GM21423 (cell line): ENCODE results near the gene ZNF107.
A peak's percentile ranks its signal among the peaks of the same experiment; 100 is the strongest.

ENCODE experiments used
- ATAC-seq: cut with Tn5 transposase; IDR thresholded peaks from one replicate; pipeline ENCODE4 v1.9.1; 2021; ENCODE audit warnings: mild to moderate bottlenecking, moderate library complexity; ENCODE audit not compliant: unreplicated experiment

Gene ZNF107

DNA sequence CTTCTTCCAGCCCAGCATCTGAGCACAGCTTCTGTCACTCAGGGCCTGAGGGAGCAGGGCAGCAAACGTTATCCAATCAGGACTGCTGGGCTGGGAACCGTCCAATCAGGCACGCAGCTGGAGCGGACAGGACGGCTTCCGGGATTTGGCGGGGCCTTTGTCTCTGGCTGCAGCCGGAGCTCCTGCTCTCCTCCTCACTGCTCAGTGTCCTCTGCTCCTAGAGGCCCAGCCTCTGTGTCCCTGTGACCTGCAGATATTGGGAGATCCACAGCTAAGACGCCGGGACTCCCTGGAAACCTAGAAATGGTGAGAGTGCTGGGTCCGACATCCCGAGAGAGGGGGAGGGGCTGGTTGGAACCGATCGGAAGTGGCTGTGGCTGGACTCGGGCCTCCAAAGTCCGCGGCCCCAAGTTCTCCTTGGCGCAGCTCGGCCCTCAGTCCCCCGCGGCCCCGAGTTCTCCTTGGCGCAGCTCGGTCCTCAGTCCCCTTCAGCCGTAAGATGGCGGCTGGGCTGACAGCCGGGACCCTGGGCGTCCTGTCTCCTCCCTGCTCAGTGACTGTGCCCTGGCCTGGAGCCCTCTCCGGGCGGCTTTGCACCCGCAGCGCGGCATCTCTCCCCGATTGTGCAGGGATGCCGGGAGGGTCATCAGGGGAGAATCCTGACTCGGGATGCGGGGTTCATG, at the start of gene ZNF107:
TSS of gene ZNF107 (plus strand) at position 154 of the 683 bp plus-strand sequence. CDS start at position 304, 150 bp downstream.
- ATAC-seq, result peak; percentile 96

- no peak for ATAC-seq
These were observed 47.0 kb upstream of the ZNF107 start for GRCh38 chr7:64618785-64619456.

- no peak for ATAC-seq
These were observed 46.2 kb upstream of the ZNF107 start for GRCh38 chr7:64619705-64620104.

DNA sequence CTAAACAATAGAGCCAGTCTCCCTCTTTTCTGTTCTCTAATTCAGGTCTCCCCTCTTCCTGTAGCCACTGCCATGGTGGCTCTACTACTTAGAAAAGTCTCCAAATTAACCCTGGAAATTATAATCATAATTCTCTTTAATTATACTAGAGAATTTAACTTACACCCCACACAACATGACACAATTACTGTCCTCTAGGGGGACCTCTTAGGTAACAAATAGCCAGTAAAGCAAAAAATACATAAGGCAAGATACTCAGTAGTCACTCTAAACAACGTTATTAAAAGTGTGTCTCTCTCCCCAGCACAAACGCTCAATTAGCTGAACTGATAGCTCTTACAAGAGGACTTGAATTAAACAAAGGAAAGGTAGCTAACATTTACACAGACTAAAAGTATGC, 44.3 kb upstream of the ZNF107 start:
- no peak for ATAC-seq

DNA sequence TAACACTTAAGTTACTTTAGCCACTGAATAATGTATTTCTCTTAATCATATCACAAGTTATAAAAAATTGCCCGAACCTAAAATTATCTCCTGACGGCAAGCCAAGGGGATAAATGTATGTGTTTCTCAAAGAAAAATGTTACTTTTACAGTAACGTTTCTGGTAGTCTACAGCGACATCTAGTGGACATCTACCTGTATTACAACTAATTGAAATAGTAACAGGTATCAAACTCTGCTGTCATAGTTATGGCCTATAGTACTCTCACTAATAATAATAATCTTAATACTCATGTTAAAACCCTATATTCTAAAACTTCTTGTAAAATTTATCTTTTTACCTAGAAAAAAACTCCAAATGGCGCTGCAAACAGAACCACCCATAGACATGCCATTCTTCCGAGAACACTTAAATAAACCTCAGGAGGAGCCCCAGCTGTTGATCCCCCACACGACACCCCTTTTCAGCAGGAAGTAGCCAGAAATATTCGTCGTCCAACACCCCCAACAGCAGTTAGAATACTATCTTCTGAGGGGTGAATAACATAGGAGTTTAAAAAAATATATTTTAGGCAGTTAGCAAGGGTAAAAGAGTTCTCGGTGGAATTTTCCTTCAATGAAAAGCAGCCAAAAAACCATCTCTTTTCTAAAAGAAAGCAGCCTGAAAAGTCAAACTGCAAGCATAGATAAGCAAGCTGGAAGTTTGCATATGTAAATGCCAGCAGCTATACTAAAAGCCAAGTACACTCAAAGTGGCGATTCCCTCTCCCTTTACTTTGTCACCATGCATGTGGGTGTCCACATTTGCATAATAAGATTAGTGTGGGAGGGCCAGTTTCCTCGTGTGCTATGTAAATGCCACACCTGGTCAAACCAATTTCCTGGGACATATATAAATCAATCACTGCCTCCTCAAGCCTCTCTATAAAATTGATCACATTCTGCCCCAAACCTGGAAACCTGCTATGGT, 40.5 kb upstream of the ZNF107 start:
- ATAC-seq, result no peak

DNA sequence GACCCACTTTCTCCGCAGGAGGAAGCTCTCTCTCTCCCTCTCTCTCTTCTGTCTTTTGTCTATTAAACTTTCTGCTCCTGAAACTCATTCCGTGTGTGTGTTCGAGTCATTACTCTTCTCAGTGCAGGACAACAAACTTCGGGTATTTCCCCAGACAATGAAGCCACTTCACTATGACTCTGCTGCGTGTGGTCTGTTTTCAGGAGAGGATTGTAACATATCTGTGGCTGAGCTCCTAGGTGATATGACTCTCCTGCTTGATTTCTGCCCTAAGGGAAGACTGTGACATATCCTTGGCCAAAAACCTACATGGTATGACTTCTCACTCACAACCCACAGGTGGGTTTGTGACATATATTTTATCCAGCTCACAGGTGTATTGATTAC, 39.9 kb upstream of the ZNF107 start:
- no peak for ATAC-seq

GRCh38 chr7:64626557-64626956, 39.4 kb upstream of the ZNF107 start:
- ATAC-seq, result no peak

DNA sequence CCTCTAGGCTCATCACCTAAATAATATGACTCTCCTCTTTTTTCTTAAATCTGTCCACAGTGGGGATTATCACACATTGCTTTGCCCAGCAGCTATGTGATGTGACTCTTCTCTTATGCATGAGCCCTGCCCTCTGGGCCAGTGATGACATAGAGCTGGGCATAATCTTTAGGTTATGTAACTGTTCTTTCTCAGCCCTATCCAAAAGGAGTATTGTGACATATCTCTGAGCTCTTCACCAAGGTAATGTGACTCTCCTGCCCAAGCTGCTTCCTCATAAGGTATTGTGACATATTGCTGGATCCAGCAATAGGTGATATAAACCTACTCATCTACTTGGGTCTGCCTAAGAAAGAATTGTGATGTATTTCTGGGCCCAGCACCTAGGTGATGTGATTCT, 37.7 kb upstream of the ZNF107 start:
- ATAC-seq, result no peak

GRCh38 chr7:64628721-64629120, 37.2 kb upstream of the ZNF107 start:
- no peak for ATAC-seq

GRCh38 chr7:64630496-64630895, 35.4 kb upstream of the ZNF107 start:
- ATAC-seq, result no peak

DNA sequence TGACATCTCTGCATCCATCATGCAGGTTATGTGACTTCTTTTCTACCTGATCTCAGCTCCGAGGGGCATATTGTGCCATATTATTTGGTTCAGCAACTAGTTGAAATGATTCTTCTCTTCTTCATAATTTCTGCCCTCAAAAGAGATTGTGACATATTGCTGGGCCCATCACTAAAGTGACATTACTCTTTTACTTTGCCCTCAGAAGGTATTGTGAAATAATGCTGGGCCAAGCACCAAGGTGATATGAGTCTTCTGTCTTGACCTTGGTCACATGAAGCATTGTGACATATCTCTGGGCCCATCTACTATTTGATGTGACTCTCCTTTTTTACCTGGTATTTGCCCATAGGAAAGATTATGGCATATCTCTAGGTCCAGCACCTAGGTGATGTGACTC, 33.9 kb upstream of the ZNF107 start:
- ATAC-seq, result no peak

DNA sequence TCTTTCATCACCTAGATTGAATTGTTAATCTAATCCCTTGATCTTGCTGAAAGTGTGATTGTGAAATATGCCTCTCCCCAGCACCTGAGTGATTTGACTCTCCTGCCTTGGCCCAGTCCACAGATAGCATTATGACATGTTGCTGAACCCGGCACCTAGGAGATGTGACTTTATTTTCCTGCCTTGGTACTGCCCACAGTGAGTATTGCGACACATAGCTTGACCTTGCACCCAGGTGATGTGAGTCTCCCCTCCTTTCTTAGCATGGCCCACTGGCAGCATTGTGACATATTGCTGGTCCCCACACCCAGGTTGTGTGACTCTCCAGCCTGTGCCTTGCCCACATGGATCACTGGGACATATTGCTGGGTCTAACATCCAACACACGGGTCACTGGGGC, 32.5 kb upstream of the ZNF107 start:
- no peak for ATAC-seq

DNA sequence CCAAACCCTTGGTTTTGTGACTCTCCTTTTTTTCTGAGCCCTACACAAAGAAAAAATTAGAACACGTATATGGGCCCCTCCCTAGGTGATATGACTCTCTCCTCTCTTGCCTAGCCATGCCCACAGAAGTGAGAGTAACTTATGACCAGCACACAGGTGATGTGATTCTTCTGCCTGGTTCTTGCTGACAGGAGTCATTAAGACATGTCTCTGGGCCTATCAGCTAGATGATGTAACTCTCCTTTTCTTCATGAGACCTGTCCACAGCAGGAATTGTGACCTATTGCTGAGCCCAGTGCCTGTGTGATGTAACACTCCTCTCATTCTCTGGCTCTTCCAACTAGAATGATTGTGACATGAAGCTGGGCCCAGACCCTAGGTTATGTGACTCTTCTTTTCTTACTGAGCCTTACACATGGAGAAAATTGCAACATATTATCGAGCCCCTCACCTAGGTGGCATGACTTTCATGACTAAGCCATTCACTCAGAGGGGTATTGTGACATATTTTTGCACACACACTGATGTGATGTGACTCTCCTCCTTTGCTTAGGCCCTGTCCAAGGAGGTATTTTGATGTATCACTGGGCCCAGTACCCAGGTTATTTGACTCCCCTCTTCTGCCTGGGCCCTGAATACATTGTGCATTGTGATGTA, 31.4 kb upstream of the ZNF107 start:
- ATAC-seq, result no peak

- no peak for ATAC-seq
These were observed 29.5 kb upstream of the ZNF107 start for GRCh38 chr7:64636386-64636785.

- no peak for ATAC-seq
These were observed 28.1 kb upstream of the ZNF107 start for GRCh38 chr7:64637521-64638445.

DNA sequence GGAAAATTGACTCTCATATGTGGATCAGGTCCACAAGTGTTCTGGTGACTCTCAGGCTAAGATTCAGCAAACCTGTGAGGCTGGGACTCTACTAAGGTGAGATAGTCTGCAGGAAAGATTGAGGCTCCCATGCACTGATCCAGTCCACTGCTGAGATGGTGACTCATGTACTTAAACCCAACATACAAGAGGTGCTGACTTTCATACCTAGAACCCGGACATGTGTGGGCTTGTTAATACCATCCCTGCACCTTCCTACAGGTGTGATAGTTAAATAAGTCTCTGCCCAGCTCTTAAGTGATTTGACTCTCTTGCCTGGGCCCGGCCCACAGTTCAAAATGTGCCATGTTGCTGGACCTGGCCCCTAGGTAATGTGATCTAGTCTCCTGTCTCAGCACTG, 27.1 kb upstream of the ZNF107 start:
- ATAC-seq, result no peak

DNA sequence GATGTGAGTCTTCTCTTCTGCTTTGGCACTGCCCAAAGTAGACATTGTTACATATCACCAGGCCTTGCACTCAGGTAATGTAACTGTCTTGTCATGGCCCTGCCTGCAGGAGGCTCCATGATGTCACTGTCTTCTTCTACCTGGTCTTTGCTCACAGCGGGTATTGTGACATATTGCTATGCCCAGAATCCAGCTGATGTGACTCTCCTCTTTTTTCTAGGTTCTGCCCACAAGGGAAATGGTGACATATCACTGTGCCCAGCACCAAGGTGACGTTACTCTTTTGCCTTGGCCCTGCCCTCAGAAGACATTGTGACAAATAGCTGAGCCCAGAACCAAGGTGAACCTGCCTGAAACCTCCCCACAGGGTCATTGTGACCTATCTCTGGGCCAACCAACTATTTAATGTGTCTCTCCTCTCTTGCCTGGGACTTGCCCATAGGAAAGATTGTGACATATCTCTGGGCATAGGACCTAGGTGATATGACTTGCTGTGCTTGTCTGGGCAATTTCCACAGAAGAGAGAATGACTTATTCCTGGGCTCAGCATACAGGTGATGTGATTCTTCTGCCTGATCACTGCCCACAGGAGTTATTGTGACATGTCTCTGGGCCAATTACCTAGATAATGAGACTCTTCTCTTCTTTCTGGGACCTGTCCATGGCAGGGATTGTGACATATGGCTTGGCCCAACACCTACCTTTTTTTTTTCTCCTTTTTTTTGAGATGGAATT, 26.5 kb upstream of the ZNF107 start:
- no peak for ATAC-seq

DNA sequence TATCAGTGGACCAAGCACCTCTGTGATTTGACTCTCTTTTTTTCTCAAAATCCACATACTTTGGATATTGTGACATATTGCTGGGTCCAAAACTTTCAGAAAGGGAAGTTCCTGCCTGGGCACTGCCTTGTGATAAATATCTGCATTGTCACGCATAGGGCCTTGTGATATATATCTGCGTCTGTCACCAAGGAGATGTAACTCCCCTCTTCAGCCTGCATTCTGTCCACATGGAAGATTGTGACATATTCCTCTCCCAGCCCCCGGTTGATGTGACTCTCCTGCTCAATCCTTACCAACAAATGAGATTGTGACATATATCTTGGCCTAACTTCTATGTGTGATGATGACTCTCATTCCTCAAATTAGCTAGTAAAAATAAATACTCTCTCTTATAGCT, 25.4 kb upstream of the ZNF107 start:
- ATAC-seq, result no peak

GRCh38 chr7:64642046-64642445, 23.9 kb upstream of the ZNF107 start:
- ATAC-seq, result no peak
